Upper lobe of left lung (tissue), 6 donors: Measurements from ENCODE around the gene MAPK8IP3. TPM values are rescaled to one million over a fixed set of nuclear protein-coding genes. Genes with fewer than 3 reads are reported as not detected.
A peak's percentile ranks its signal among the peaks of the same experiment; 100 is the strongest.

Experiments
- ATAC-seq, 2 donors: fragments of 200-7000 bp; cut with Tn5 transposase; one replicate each; pipeline ENCODE4 v1.9.1; 2022; ENCODE audit warnings: mild to moderate bottlenecking in 2 of 2, moderate library complexity in 2 of 2; ENCODE audit not compliant: low FRiP score in 2 of 2
- DNase-seq, 2 donors: peaks; one replicate each; pipeline ENCODE4 v3.0.0-alpha.2; 2019 to 2020
- H3K27ac ChIP-seq, 4 donors: fragments of 200-600 bp; sonication (generic); one replicate each; pipeline ENCODE4 v1.5.1; 2016 to 2019
- H3K27me3 ChIP-seq, 4 donors: fragments of 200-600 bp; sonication (generic); one replicate each; pipeline ENCODE4 v1.5.1; 2017 to 2019
- H3K36me3 ChIP-seq, 4 donors: fragments of 200-600 bp; sonication (generic); one replicate each; pipeline ENCODE4 v1.5.1; 2016 to 2019
- H3K4me1 ChIP-seq, 4 donors: fragments of 200-600 bp; sonication (generic); one replicate each; pipeline ENCODE4 v1.5.1; 2018 to 2019
- H3K4me3 ChIP-seq, 4 donors: fragments of 200-600 bp; sonication (generic); one replicate each; pipeline ENCODE4 v1.5.1; 2017 to 2019; ENCODE audit warnings: mild to moderate bottlenecking in 2 of 4, moderate library complexity in 1 of 4
- H3K9me3 ChIP-seq, 4 donors: fragments of 200-600 bp; sonication (generic); one replicate each; pipeline ENCODE4 v1.5.1; 2018 to 2019
- CTCF ChIP-seq, 6 experiments: fragments of 450-650 bp in 4 of 6; fragments of 200-600 bp in 2 of 6; sonication (generic) in 2 of 6; IDR thresholded peaks; one replicate each; pipeline ENCODE4 v1.5.1; 2016 to 2019; ENCODE audit warnings: antibody characterized with exemption in 6 of 6
- EP300 ChIP-seq, 4 donors: sonication (generic); formaldehyde crosslinking; IDR thresholded peaks; one replicate each; pipeline ENCODE4 v1.5.1; 2017; ENCODE audit warnings: antibody characterized with exemption in 4 of 4, control low read depth in 2 of 4
- POLR2A ChIP-seq, 4 donors: fragments of 450-650 bp; IDR thresholded peaks; one replicate each; pipeline ENCODE4 v1.5.1; 2016 to 2017; ENCODE audit warnings: antibody characterized with exemption in 4 of 4, mild to moderate bottlenecking in 2 of 4
- POLR2AphosphoS5 ChIP-seq, 2 donors: sonication (generic); formaldehyde crosslinking; IDR thresholded peaks; one replicate each; pipeline ENCODE4 v1.5.1; 2017; ENCODE audit warnings: antibody characterized with exemption in 2 of 2
- WGBS, 2 donors: methylation state at CpG; one replicate each; pipeline ENCODE4 v1.1.5; 2017 to 2018; 5-methylcytosine and 5-hydroxymethylcytosine counted together
- total RNA-seq, 6 donors: library from RNA; depleted of rRNA in 4 of 6; stranded (reverse); fragments of >200 nt in 4 of 6; gene quantifications; one replicate each; pipeline versions ENCODE4 v1.1.0 to v1.2.1, GENCODE V29; 2016 to 2021
- donor health status: DM: no; HTN: no; CAD: no; lungs with moderate emphysema.
- donor health status: DM: no; HTN: yes; CAD: no; lungs with severe emphysema.

The MAPK8IP3 gene
- total RNA-seq, 6 donors from 2014 or later = 46.4 to 505 (median 71.9) TPM

- ATAC-seq (no peak), DNase-seq (no peak)
- no peak overlapping the region for H3K27ac ChIP-seq
- no peaks in the 10 kb centered on the region for H3K27me3 ChIP-seq
- TF ChIP-seq CTCF (IDR thresholded peaks at IDR 0.05) = no peak
- TF ChIP-seq POLR2AphosphoS5 (IDR thresholded peaks at IDR 0.05) = no peak
- TF ChIP-seq POLR2A (IDR thresholded peaks at IDR 0.05) = no peak
- no peak for TF ChIP-seq EP300 (IDR thresholded peaks at IDR 0.05)
- no peak overlapping the region for H3K4me3 ChIP-seq
- H3K4me1 ChIP-seq = peaks cover 0 to 7% (median 2%) of the 10 kb centered on the region in 4 donors
- 91 to 100% methylated on average over 1 of the region's 1 CpG for WGBS, 2 donors
- H3K36me3 ChIP-seq = peaks cover 5 to 75% (median 41%) of the 10 kb centered on the region in 4 donors
- no peaks in the 10 kb centered on the region for H3K9me3 ChIP-seq
Measured at GRCh38 chr16:1690810-1691209, 15.2 kb upstream of the MAPK8IP3 start.

DNA sequence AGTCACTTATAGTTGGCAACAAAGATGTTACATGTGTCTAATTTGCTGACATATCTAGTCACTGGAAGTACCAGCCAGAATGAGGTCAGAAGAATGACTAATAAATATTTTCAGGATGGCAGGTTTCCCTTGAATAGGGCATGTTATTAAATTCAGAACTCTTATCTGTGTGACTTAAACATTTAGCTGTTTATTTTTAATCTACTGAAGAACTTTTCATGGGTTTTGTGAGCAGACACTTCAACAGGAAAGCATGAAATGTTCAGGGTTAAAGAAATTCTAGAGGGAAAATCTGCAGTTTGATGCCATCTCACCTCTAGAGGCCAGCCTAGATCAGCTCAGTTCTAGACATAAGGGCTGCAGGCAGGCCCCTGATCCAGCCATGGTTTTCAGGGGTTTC lies 14.7 kb upstream of the MAPK8IP3 start:
- Histone ChIP-seq H3K4me1 (peaks cover 0 to 7% (median 2%) of the 10 kb centered on the region in 4 donors), H3K9me3 (no peaks in the 10 kb centered on the region), H3K36me3 (peaks cover 5 to 70% (median 39%) of the 10 kb centered on the region in 4 donors), H3K27me3 (no peaks in the 10 kb centered on the region), H3K4me3 (no peak overlapping the region), H3K27ac (no peak overlapping the region)
- no peak for ATAC-seq
- no peak for DNase-seq
- no peak for TF ChIP-seq CTCF (IDR thresholded peaks at IDR 0.05)
- no peak for TF ChIP-seq EP300 (IDR thresholded peaks at IDR 0.05)
- TF ChIP-seq POLR2AphosphoS5 (IDR thresholded peaks at IDR 0.05) = no peak
- no peak for TF ChIP-seq POLR2A (IDR thresholded peaks at IDR 0.05)

- ATAC-seq (no peak), DNase-seq (no peak)
- Histone ChIP-seq H3K9me3 (no peaks in the 10 kb centered on the region), H3K4me1 (peaks cover 0 to 7% (median 2%) of the 10 kb centered on the region in 4 donors), H3K4me3 (no peak overlapping the region), H3K27me3 (no peaks in the 10 kb centered on the region), H3K27ac (no peak overlapping the region), H3K36me3 (peaks cover 5 to 64% (median 39%) of the 10 kb centered on the region in 4 donors)
- TF ChIP-seq CTCF (IDR thresholded peaks at IDR 0.05) = no peak
- no peak for TF ChIP-seq POLR2AphosphoS5 (IDR thresholded peaks at IDR 0.05)
- TF ChIP-seq EP300 (IDR thresholded peaks at IDR 0.05) = no peak
- TF ChIP-seq POLR2A (IDR thresholded peaks at IDR 0.05) = no peak
- 92 to 93% methylated on average over 21 of the region's 21 CpGs for WGBS, 2 donors
Measured at GRCh38 chr16:1691956-1692355, 14.0 kb upstream of the MAPK8IP3 start.

- 91 to 95% methylated on average over 5 of the region's 5 CpGs for WGBS, 2 donors
- no peak overlapping the region for H3K27ac ChIP-seq
- no peaks in the 10 kb centered on the region for H3K9me3 ChIP-seq
- ATAC-seq = no peak
- H3K27me3 ChIP-seq = no peaks in the 10 kb centered on the region
- H3K36me3 ChIP-seq = peaks cover 5 to 70% (median 43%) of the 10 kb centered on the region in 4 donors
- DNase-seq = no peak
- TF ChIP-seq CTCF (IDR thresholded peaks at IDR 0.05) (no peak), EP300 (IDR thresholded peaks at IDR 0.05) (no peak), POLR2A (IDR thresholded peaks at IDR 0.05) (no peak), POLR2AphosphoS5 (IDR thresholded peaks at IDR 0.05) (no peak)
- no peaks in the 10 kb centered on the region for H3K4me1 ChIP-seq
- no peak overlapping the region for H3K4me3 ChIP-seq
Measured at GRCh38 chr16:1696863-1697262, 9.1 kb upstream of the MAPK8IP3 start.

- no peaks in the 10 kb centered on the region for H3K4me1 ChIP-seq
- no peaks in the 10 kb centered on the region for H3K27me3 ChIP-seq
- TF ChIP-seq POLR2AphosphoS5 (IDR thresholded peaks at IDR 0.05) = no peak
- no peak for TF ChIP-seq POLR2A (IDR thresholded peaks at IDR 0.05)
- TF ChIP-seq CTCF (IDR thresholded peaks at IDR 0.05) = no peak
- no peak for TF ChIP-seq EP300 (IDR thresholded peaks at IDR 0.05)
- no peak for ATAC-seq
- H3K9me3 ChIP-seq = no peaks in the 10 kb centered on the region
- 94% methylated on average over 10 of the region's 10 CpGs; no CpG with 5 or more reads in 1 of the 2 donors for WGBS, 2 donors
- no peak overlapping the region for H3K4me3 ChIP-seq
- peak in 1 of 2 donors; percentile 71 for DNase-seq
- H3K36me3 ChIP-seq = peaks cover 0 to 56% (median 31%) of the 10 kb centered on the region in 4 donors
- no peak overlapping the region for H3K27ac ChIP-seq
Measured at GRCh38 chr16:1698680-1699079, 7.3 kb upstream of the MAPK8IP3 start.
